ENCODE results near the gene STIM2. TPM values are rescaled to one million over a fixed set of nuclear protein-coding genes. Genes with fewer than 3 reads are reported as not detected.

STIM2 gene
- total and polyA plus RNA-seq, 2 of the 4 experiments (the other 2 are of a cell fraction) = 16.1 to 27.6 TPM

GRCh38 chr4:27006646-27007045, 146.0 kb downstream of the STIM2 start:
- peak overlapping the region; percentile 47 for H3K4me2 ChIP-seq (ENCODE audit: low read depth, low read length)
- no peak for DNase-seq
- H2BK120ac ChIP-seq (ENCODE audit: low read depth, low read length) = peak overlapping the region; percentile 12; the same call in 1 of the 2 replicates
- no peak for TF ChIP-seq FOS (IDR thresholded peaks at IDR 0.05; ENCODE audit: low read depth, low read length)
- TF ChIP-seq, protein P1, sequence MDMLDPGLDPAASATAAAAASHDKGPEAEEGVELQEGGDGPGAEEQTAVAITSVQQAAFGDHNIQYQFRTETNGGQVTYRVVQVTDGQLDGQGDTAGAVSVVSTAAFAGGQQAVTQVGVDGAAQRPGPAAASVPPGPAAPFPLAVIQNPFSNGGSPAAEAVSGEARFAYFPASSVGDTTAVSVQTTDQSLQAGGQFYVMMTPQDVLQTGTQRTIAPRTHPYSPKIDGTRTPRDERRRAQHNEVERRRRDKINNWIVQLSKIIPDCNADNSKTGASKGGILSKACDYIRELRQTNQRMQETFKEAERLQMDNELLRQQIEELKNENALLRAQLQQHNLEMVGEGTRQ (IDR thresholded peaks at IDR 0.05; ENCODE audit: low read depth, low read length) = no peak
- TF ChIP-seq BHLHE40 (IDR thresholded peaks at IDR 0.05; ENCODE audit: low read depth, low read length) = no peak
- TF ChIP-seq POLR2A (IDR thresholded peaks at IDR 0.05; ENCODE audit: low read depth, low read length) = no peak
- TF ChIP-seq MAFK (IDR thresholded peaks at IDR 0.05; ENCODE audit: low read depth, low read length) = no peak
- TF ChIP-seq RAD21 (IDR thresholded peaks at IDR 0.05; ENCODE audit: low read length) = no peak
- H3K18ac ChIP-seq (ENCODE audit: low read depth, low read length) = peak overlapping the region; percentile 18; the same call in 1 of the 2 replicates
- no peak overlapping the region for H2BK15ac ChIP-seq (ENCODE audit: low read depth, low read length)
- H4K5ac ChIP-seq (ENCODE audit: low read depth, low read length) = no peak overlapping the region
- H3K4ac ChIP-seq (ENCODE audit: low read depth, low read length) = no peak overlapping the region
- H2BK5ac ChIP-seq (ENCODE audit: low read depth, low read length, poor library complexity, severe bottlenecking) = peak overlapping the region; percentile 13
- no peak overlapping the region for H2AK9ac ChIP-seq (replicated peaks; ENCODE audit: low read depth, low read length, poor library complexity)
- H4K8ac ChIP-seq (ENCODE audit: low read depth in 2 of 2, low read length in 2 of 2) = no peak overlapping the region
- peaks cover 2% of the 10 kb centered on the region; the same call in 1 of the 2 replicates for H3K36me3 ChIP-seq (ENCODE audit: control insufficient read depth, insufficient read depth, low read length)
- H3K27me3 ChIP-seq (ENCODE audit: control insufficient read depth, insufficient read depth, low read length) = no peaks in the 10 kb centered on the region
- no peak overlapping the region for H3K14ac ChIP-seq (replicated peaks; ENCODE audit: low read depth, low read length)
- H2AFZ ChIP-seq (replicated peaks; ENCODE audit: low read length, poor library complexity) = no peak overlapping the region
- no peak for ATAC-seq (ENCODE audit: low read depth)
- no peak overlapping the region for H3K9ac ChIP-seq (ENCODE audit: low read depth, low read length)
- BruUV-seq (replicated peaks) = no TSS peak
- intact Hi-C loops (cut with micrococcal nuclease) = loop anchor here (5.0 kb wide), 2 partner anchors 274 to 424 kb away; partner anchors contain the start of gene TBC1D19
- CTCF ChIA-PET = interaction anchor here (0.8 to 1.0 kb wide), 2 partner anchors 15 to 144 kb away, joined by 3 read pairs; no protein-coding TSS in a partner anchor
- H3K9me1 ChIP-seq (ENCODE audit: insufficient read depth, low read length) = no peaks in the 10 kb centered on the region
- H3K9me3 ChIP-seq (ENCODE audit: control insufficient read depth, insufficient read depth, low read length) = no peaks in the 10 kb centered on the region
- POLR2A ChIA-PET (ENCODE audit: unreplicated experiment) = interaction anchor here (0.6 kb wide), 1 partner anchor 31 kb away, joined by 6 read pairs; no protein-coding TSS in a partner anchor
- H3K23ac ChIP-seq (ENCODE audit: low read depth, low read length) = no peak overlapping the region
- no CpG with 5 or more reads among the region's 2 CpGs for WGBS, 2 experiments (ENCODE audit: extremely low coverage in 2 of 2, insufficient read length in 1 of 2)
- no peak overlapping the region for H2AK5ac ChIP-seq (ENCODE audit: low read depth, low read length)
- in situ Hi-C loops (cut with MboI; ENCODE audit: low sequenced_read_pairs) = loop anchor here (5.0 to 25.0 kb wide), 6 partner anchors 134 to 1019 kb away; no protein-coding TSS in a partner anchor
- dilution Hi-C loops (cut with HindIII; ENCODE audit: low sequenced_read_pairs, unreplicated experiment) = no loop called here
- H3K4me3 ChIP-seq (ENCODE audit: insufficient read depth, low read depth, low read length) = no peak overlapping the region
- no peak overlapping the region for H4K91ac ChIP-seq (ENCODE audit: insufficient read depth, low read depth, low read length)
- peaks cover 10% of the 10 kb centered on the region for H3K4me1 ChIP-seq (ENCODE audit: control insufficient read depth, insufficient read depth, low read length)
- H3K56ac ChIP-seq (ENCODE audit: extremely low read depth, insufficient read depth, low read length) = no peak overlapping the region
- no peak overlapping the region for H2BK20ac ChIP-seq (ENCODE audit: low read depth, low read length)
- no peaks in the 10 kb centered on the region for H3K79me1 ChIP-seq (ENCODE audit: low read depth in 1 of 2, low read length in 2 of 2)
- H3K27ac ChIP-seq (ENCODE audit: insufficient read depth, low read length) = peak overlapping the region; percentile 34; the same call in 1 of the 2 replicates
- H4K20me1 ChIP-seq (ENCODE audit: insufficient read depth, low read length) = no peaks in the 10 kb centered on the region; the same call in 1 of the 2 replicates
